Measurements from ENCODE around the gene AP5S1.
"Not testable (repeated sequence)": the region's sequence is repeated elsewhere in the genome, so short reads cannot be mapped to it uniquely, and the experiment has no call there.

DNA sequence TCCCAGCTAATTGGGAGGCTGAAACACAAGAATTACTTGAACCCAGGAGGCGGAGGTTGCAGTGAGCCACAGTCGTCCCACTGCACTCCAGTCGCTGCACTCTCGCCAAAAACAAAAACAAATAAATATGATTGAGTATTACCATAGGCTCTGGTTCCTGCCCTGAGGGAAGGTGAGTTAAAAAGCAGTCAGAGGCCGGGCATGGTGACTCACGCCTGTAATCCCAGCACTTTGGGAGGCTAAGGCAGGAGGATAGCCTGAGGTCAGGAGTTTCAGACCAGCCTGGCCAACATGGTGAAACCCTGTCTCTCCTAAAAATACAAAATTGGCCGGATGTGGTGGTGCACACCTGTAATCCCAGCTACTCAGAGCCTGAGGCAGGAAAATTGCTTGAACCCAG is 19.9 kb downstream of the AP5S1 start:
- TF ChIP-seq POLR2A (IDR thresholded peaks at IDR 0.05; ENCODE audit: low read depth, low read length); POLR2AphosphoS5 (IDR thresholded peaks at IDR 0.05; ENCODE audit: low read depth, low read length); TAF1 (IDR thresholded peaks at IDR 0.05; ENCODE audit: borderline replicate concordance, low read depth, low read length): not testable (repeated sequence)
